GM10266 (cell line): Measurements from ENCODE around the gene HSPB6.

Experiments
- DNase-seq: peaks from one replicate; pipeline ENCODE4 v3.0.0; 2012; ENCODE audit errors: extremely low spot score
- TF ChIP-seq, protein P1 (sequence below): IDR thresholded peaks from 2 replicates; pipeline ENCODE4 v1.5.1; 2012; ENCODE audit warnings: mild to moderate bottlenecking, low read depth; ENCODE audit not compliant: control insufficient read depth, insufficient read depth; ENCODE audit errors: missing control alignments

Gene HSPB6

DNA sequence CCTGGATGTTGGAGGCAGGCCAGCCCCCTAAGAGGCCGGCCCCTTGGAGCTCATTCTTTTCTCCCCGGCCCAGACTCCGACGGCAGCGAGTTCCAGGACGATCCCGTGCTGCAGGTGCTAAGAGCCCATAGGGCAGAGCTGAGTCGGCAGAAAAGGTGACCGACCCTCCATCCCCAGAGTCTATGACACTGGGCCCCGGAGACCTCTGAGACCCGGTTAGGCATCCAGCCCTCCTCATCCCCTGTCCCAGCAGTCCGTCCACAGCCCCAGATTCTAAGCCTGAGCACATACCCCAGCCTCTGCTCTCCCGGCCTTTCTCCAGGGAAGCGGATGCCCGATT is 11.2 kb upstream of the HSPB6 start:
- TF ChIP-seq, protein P1, sequence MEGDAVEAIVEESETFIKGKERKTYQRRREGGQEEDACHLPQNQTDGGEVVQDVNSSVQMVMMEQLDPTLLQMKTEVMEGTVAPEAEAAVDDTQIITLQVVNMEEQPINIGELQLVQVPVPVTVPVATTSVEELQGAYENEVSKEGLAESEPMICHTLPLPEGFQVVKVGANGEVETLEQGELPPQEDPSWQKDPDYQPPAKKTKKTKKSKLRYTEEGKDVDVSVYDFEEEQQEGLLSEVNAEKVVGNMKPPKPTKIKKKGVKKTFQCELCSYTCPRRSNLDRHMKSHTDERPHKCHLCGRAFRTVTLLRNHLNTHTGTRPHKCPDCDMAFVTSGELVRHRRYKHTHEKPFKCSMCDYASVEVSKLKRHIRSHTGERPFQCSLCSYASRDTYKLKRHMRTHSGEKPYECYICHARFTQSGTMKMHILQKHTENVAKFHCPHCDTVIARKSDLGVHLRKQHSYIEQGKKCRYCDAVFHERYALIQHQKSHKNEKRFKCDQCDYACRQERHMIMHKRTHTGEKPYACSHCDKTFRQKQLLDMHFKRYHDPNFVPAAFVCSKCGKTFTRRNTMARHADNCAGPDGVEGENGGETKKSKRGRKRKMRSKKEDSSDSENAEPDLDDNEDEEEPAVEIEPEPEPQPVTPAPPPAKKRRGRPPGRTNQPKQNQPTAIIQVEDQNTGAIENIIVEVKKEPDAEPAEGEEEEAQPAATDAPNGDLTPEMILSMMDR = no peak
- no peak for DNase-seq

DNA sequence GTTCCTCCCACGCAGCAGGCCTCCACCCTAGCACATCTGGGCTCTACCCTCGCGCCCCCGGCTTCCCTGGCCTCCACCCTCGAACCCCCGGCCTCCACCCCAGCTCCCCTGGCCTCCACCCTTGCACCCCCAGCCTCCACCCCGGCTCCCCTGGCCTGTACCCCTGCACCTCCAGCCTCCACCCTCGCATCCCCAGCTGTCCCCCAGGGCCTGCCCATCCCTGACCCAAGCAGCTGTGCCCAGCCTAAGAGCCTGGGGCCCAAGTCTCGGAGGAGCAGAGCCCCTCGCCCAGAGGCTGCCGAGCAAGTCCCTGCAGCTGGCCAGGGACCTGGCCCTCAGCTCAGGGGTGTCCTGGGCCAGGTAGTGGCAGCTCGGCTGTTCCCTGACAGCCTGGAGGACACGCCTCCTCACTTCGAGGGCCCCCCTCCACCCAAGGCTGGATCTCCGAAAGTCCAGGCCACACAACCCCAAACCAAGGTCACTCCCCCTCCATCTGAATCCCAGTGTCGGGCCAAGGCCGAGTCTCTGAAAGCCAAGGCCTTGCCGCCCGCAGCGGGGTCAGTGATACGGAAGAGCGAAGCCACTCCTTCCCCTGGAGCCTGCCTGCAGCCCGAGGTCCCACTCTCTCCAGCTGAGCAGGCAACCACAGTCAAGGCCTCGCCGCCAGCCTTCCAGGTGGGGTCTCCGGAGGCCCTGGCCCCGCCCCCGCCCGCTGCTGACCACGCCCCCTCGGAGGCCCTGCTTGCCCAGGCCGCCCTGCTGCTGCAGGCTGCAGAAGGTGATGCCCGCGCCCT is 10.7 kb upstream of the HSPB6 start:
- DNase-seq = peak; percentile 15
- TF ChIP-seq, protein P1 = no peak

DNA sequence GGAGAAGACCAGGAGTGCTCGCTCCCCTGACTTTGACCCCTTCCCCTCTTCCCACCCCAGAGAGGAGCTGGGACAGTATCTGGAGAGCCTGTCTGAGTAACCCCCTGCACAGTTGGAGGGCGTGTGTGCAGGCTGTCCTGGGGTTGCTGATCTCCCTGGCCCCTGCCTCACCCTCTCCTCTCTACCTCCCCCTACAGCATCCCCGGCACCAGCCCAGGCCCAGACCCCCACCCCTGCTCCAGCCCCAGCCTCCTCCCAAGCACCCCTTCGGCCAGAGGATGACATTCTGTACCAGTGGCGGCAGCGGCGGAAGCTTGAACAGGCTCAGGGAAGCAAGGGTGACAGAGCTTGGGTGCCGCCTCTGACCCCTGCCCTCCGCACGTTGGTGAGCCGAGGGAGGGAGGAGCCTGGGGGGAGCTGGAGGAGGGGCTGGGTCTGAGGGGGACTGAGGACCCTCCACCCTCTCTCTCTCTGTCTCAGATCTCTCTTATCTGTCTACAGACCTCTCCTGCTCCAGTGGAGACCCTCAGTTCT is 9.8 kb upstream of the HSPB6 start:
- DNase-seq = no peak
- TF ChIP-seq, protein P1 = no peak

DNA sequence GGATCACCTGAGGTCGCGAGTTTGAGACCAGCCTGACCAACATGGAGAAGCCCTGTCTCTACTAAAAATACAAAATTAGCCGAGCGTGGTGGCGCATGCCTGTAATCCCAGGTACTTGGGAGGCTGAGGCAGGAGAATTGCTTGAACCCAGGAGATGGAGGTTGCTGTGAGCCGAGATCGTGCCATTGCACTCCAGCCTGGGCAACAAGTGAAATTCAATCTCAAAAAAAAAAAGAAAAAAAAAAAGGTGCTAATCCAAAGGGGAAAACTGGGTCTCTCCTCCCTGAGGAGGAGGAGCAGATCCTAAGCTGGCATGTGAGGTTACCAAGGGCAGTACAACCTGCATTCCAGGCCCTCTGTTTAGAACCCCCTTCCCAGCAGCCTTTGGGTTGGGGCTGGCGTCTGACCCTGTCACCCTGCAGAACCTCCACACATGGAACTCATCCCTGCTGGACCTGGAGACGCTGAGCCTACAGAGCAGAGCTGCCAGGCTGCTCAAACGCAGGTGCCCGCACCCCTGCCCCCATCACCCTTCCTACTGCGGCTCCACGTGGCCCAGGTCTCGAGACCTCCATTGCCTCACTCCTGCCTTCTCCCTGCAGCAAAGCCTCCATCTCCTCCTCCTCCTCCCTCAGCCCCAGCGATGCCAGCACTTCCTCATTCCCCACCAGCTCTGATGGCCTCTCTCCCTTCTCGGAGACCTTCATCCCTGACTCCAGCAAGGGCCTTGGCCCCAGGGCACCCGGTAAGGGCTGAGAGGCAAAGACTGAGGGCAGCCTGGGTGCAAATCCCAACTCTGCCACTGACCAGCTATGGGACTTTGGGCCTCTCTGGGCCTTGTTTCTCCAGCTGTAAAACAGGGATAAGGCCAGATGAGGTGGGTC is 7.8 kb upstream of the HSPB6 start:
- TF ChIP-seq, protein P1 = no peak
- DNase-seq = no peak

DNA sequence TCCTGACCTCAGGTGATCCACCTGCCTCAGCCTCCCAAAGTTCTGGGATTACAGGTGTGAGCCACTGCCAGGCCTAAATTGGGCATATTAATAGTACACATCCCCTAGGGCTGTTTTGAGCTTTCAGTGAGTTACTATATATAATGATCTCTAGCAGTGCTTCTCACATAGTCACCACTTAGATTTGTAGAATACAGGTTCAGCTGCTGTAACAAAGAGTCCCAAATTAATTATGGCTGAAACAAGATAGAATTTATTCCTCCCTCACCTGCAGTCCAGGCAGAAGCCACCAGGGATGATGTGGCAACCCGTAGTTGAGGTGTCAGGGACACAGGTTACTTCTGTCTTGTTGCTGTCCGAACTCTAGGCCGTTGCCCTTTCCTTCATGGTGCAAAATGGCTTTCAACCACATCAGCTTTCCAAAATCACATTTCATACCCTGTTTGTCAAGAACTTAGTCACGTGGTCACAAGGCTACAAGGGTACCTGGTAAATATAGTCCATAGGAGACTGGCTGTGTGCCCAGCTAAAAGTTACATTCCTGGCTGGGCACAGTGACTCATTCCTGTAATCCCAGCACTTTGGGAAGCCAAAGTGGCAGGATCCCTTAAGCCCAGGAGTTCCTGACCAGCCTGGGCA is 4.0 kb upstream of the HSPB6 start:
- DNase-seq = no peak
- TF ChIP-seq, protein P1 = no peak

DNA sequence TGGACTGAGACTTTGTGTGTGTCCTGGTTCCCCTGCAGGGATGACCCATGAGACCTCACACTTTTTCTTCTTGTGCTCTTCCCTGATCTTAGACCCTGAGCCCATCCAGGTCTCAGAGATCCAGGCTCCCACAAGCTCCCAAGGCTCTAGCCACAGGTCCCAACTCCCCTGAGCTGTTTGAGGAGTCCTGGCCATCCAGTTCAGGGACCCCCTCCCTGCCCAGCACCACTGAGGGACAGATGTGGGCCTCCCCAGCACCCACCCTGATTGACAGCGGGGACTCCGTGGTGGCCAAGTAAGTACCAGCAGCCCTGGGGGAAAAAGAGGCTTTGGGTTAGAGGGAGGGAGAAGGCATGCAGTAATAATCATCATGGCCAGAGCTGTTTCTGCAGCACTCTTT is 2.9 kb upstream of the HSPB6 start:
- TF ChIP-seq, protein P1 = no peak

More for the DNA sequence above, 2.9 kb upstream of the HSPB6 start:
- DNase-seq = no peak
